Vagina (tissue), 2 donors: ENCODE results near the gene CIAO2A. TPM values are rescaled to one million over a fixed set of nuclear protein-coding genes. Genes with fewer than 3 reads are reported as not detected.
"Not testable (repeated sequence)": the region's sequence is repeated elsewhere in the genome, so short reads cannot be mapped to it uniquely, and the experiment has no call there.

Source experiments
- DNase-seq, 2 donors: peaks; one replicate each; pipeline ENCODE4 v3.0.0-alpha.2; 2017; ENCODE audit errors: extremely low spot score in 2 of 2
- H3K27ac ChIP-seq: fragments of 200-600 bp; sonication (generic); one replicate; pipeline ENCODE4 v1.5.1; 2019
- H3K27me3 ChIP-seq: fragments of 200-600 bp; sonication (generic); one replicate; pipeline ENCODE4 v1.5.1; 2019
- H3K36me3 ChIP-seq, 2 donors: fragments of 200-600 bp; sonication (generic); one replicate each; pipeline ENCODE4 v1.5.1; 2017 to 2019
- H3K4me1 ChIP-seq: fragments of 200-600 bp; sonication (generic); one replicate; pipeline ENCODE4 v1.5.1; 2019
- H3K4me3 ChIP-seq, 2 donors: fragments of 200-600 bp; sonication (generic); 1 replicate in 1 of 2; 2 replicates in 1 of 2; pipeline ENCODE4 v1.5.1; 2016 to 2019
- H3K9me3 ChIP-seq: fragments of 200-600 bp; sonication (generic); one replicate; pipeline ENCODE4 v1.5.1; 2019
- POLR2A ChIP-seq, 2 donors: fragments of 450-650 bp; IDR thresholded peaks; one replicate each; pipeline ENCODE4 v1.6.1; 2017; ENCODE audit warnings: antibody characterized with exemption in 2 of 2, mild to moderate bottlenecking in 2 of 2, moderate library complexity in 2 of 2
- POLR2AphosphoS5 ChIP-seq, 2 donors: sonication (generic); formaldehyde crosslinking; IDR thresholded peaks; one replicate each; pipeline ENCODE4 v1.9.0; 2017; ENCODE audit warnings: antibody characterized with exemption in 2 of 2, mild to moderate bottlenecking in 2 of 2, low read depth in 1 of 2; ENCODE audit not compliant: insufficient read depth in 1 of 2
- intact Hi-C: fragments of 100-400 bp; cut with DNase I; formaldehyde crosslinking; loops from one replicate; pipeline ENCODE4 v1.15.1; 2023
- total RNA-seq: library from RNA; depleted of rRNA; stranded (reverse); fragments of >200 nt; gene quantifications from one replicate; pipeline ENCODE4 v1.2.3, GENCODE V29; 2016
- TF ChIP-seq, protein P1 (sequence below), 3 experiments: fragments of 450-650 bp in 2 of 3; fragments of 200-600 bp in 1 of 3; sonication (generic) in 1 of 3; IDR thresholded peaks; one replicate each; pipeline ENCODE4 v1.5.1; 2017 to 2019; ENCODE audit warnings: antibody characterized with exemption in 3 of 3, mild to moderate bottlenecking in 2 of 3, moderate library complexity in 2 of 3

Gene CIAO2A
- total RNA-seq, 1 donor from 2014 or later = 36.1 TPM

- H3K36me3 ChIP-seq = peaks cover 0 to 22% of the 10 kb centered on the region in 2 donors
- no peak overlapping the region for H3K4me3 ChIP-seq
- TF ChIP-seq POLR2A (IDR thresholded peaks at IDR 0.05) (no peak), POLR2AphosphoS5 (IDR thresholded peaks at IDR 0.05; ENCODE audit: insufficient read depth in 1 of 2, low read depth in 1 of 2) (no peak)
- TF ChIP-seq, protein P1, sequence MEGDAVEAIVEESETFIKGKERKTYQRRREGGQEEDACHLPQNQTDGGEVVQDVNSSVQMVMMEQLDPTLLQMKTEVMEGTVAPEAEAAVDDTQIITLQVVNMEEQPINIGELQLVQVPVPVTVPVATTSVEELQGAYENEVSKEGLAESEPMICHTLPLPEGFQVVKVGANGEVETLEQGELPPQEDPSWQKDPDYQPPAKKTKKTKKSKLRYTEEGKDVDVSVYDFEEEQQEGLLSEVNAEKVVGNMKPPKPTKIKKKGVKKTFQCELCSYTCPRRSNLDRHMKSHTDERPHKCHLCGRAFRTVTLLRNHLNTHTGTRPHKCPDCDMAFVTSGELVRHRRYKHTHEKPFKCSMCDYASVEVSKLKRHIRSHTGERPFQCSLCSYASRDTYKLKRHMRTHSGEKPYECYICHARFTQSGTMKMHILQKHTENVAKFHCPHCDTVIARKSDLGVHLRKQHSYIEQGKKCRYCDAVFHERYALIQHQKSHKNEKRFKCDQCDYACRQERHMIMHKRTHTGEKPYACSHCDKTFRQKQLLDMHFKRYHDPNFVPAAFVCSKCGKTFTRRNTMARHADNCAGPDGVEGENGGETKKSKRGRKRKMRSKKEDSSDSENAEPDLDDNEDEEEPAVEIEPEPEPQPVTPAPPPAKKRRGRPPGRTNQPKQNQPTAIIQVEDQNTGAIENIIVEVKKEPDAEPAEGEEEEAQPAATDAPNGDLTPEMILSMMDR (IDR thresholded peaks at IDR 0.05) = no peak
- H3K27me3 ChIP-seq = no peaks in the 10 kb centered on the region
- DNase-seq = no peak
- H3K27ac ChIP-seq = no peak overlapping the region
- peaks cover 31% of the 10 kb centered on the region for H3K4me1 ChIP-seq
- no peaks in the 10 kb centered on the region for H3K9me3 ChIP-seq
- intact Hi-C loops = loop anchor here (10.0 kb wide), 1 partner anchor 64 kb away; the partner anchor contains the start of gene SNX22
Measured at GRCh38 chr15:64090527-64090926, 3.1 kb downstream of the CIAO2A start.

DNA sequence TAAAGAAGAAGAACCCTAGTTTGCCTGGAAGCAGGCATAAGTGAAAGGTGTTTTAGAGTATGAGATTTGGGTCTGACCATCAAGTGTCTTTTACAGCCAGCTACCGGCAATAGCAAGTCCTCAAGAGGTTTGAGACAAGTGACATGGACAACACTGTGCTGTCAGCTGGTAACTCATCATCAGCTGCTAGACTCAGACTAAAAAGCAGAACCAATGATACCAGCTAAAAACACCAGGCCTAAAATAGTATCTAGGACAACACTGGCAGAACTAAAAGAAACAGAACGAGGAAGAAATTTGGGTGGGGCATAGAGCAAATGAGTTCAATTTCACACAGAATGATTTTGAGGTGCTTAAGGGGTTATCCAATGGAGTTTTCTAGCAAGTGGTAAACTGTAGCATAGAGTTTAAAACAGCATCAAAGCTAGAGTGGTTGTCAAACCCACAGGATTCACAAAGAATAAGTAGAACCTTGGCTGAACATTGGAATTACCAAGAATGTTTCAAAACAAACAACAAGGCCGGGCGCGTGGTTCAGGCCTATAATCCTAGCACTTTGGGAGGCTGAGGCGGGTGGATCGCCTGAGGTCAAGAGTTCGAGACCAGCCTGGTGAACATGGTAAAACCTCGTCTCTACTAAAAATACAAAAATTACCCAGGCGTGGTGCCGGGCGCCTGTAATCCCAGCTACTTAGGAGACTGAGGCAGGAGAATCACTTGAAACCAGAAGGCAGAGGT is 3.9 kb downstream of the CIAO2A start:
- Histone ChIP-seq H3K4me3 (no peak overlapping the region), H3K9me3 (no peaks in the 10 kb centered on the region), H3K27me3 (no peaks in the 10 kb centered on the region), H3K36me3 (peaks cover 0 to 23% of the 10 kb centered on the region in 2 donors), H3K27ac (no peak overlapping the region), H3K4me1 (peaks cover 23% of the 10 kb centered on the region)
- TF ChIP-seq POLR2AphosphoS5 (IDR thresholded peaks at IDR 0.05; ENCODE audit: insufficient read depth in 1 of 2, low read depth in 1 of 2) (no peak), POLR2A (IDR thresholded peaks at IDR 0.05) (no peak)
- TF ChIP-seq, protein P1 (IDR thresholded peaks at IDR 0.05) = no peak
- intact Hi-C loops = loop anchor here (10.0 kb wide), 1 partner anchor 65 kb away; the partner anchor contains the start of gene SNX22
- DNase-seq = no peak

DNA sequence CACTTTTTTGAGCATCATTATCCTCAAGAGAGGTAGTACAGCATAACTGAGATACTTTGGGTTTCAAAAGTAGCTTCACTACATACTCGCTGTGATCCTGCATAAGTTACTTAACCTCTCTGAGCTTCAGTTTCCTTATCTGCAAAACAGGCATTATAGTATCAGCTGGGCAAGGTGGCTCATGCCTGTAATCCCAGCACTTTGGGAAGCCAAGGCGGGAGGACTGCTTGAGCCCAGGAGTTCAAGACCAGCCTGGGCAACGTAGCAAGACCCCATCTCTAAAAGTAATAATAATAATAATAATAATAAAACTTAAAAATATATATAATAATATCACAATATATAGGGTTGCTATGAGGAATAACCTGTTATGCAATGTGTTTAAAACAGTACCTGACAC is 10.9 kb downstream of the CIAO2A start:
- TF ChIP-seq POLR2A (IDR thresholded peaks at IDR 0.05) (no peak), POLR2AphosphoS5 (IDR thresholded peaks at IDR 0.05; ENCODE audit: insufficient read depth in 1 of 2, low read depth in 1 of 2) (no peak)
- TF ChIP-seq, protein P1 (IDR thresholded peaks at IDR 0.05) = no peak
- intact Hi-C loops = no loop called here
- DNase-seq = no peak
- Histone ChIP-seq H3K4me1 (no peaks in the 10 kb centered on the region), H3K27ac (no peak overlapping the region), H3K36me3 (peaks cover 0 to 40% of the 10 kb centered on the region in 2 donors), H3K27me3 (no peaks in the 10 kb centered on the region), H3K9me3 (no peaks in the 10 kb centered on the region), H3K4me3 (no peak overlapping the region)

DNA sequence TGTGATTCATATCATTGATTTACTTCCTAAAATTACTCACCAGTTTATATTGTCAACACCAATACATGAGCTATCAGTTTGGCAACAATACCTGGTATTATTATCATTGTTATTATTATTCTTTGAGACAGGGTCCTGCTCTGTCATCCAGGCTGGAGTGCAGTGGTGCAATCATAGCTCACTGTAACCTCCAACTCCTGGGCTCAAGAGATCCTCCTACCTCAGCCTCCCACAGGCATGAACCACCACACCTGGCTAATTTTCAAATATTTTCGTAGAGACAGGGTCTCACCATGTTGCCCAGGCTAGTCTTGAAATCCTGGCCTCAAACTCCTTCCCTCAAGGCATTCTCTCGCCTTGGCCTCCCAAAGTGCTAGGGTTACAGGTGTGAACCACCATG is 20.1 kb downstream of the CIAO2A start:
- H3K9me3 ChIP-seq, H3K36me3 ChIP-seq, H3K27ac ChIP-seq, DNase-seq, H3K27me3 ChIP-seq, H3K4me3 ChIP-seq, intact Hi-C loops: not testable (repeated sequence)
- H3K4me1 ChIP-seq = peaks cover 42% of the 10 kb centered on the region

- no peak overlapping the region for H3K4me3 ChIP-seq
- peak overlapping the region; percentile 31 for H3K27ac ChIP-seq
- no peaks in the 10 kb centered on the region for H3K36me3 ChIP-seq
- DNase-seq = no peak
- no peaks in the 10 kb centered on the region for H3K9me3 ChIP-seq
- no peak for TF ChIP-seq POLR2AphosphoS5 (IDR thresholded peaks at IDR 0.05; ENCODE audit: insufficient read depth in 1 of 2, low read depth in 1 of 2)
- no peak for TF ChIP-seq POLR2A (IDR thresholded peaks at IDR 0.05)
- TF ChIP-seq, protein P1 (IDR thresholded peaks at IDR 0.05) = no peak
- H3K4me1 ChIP-seq = peaks cover 49% of the 10 kb centered on the region
- intact Hi-C loops = no loop called here
- no peaks in the 10 kb centered on the region for H3K27me3 ChIP-seq
Measured at GRCh38 chr15:64072812-64073211, 20.8 kb downstream of the CIAO2A start.
